SK-N-SH (cell line): ENCODE results near the gene CAMK1. TPM values are rescaled to one million over a fixed set of nuclear protein-coding genes. Genes with fewer than 3 reads are reported as not detected.

Source experiments
- CTCF ChIA-PET: fragments of 300-600, 350-600 bp; formaldehyde crosslinking; extraction: SDS; loops from one replicate; lab custom pipeline; 2021; lab: Yijun Ruan, JAX
- POLR2A ChIA-PET: fragments of 350-600 bp; sonication (Branson Sonifier 250); formaldehyde crosslinking; extraction: SDS; loops from one replicate; lab custom pipeline; 2020; ENCODE audit warnings: antibody characterized with exemption, inconsistent platforms; lab: Yijun Ruan, JAX
- DNase-seq: peaks from one replicate; pipeline ENCODE4 v3.0.0; 2012
- H2AFZ ChIP-seq: fragments of 200-600 bp; sonication (generic); 2 replicates; pipeline ENCODE4 v1.8.1; 2016; ENCODE audit warnings: antibody characterized with exemption, mild to moderate bottlenecking, low read depth
- H3F3A ChIP-seq: fragments of 200-600 bp; sonication (generic); replicated peaks from 2 replicates; pipeline ENCODE3; 2016; ENCODE audit warnings: antibody characterized with exemption, mild to moderate bottlenecking; ENCODE audit not compliant: insufficient read depth
- H3K27ac ChIP-seq, 2 experiments: fragments of 200-500 bp in 1 of 2; fragments of 200-600 bp in 1 of 2; sonication (Bioruptor generic) in 1 of 2; sonication (generic), shearing (Covaris generic) in 1 of 2; 2 replicates each; pipeline versions ENCODE4 v1.5.1 to v1.6.1; 2014 to 2016; ENCODE audit warnings: low read depth in 2 of 2, inconsistent platforms in 1 of 2, low read length in 1 of 2, mild to moderate bottlenecking in 1 of 2, mixed read lengths in 1 of 2
- H3K27me3 ChIP-seq: fragments of 200-600 bp; sonication (generic), shearing (Covaris generic); 2 replicates; pipeline ENCODE4 v1.6.1; 2016; ENCODE audit warnings: mixed run types; ENCODE audit not compliant: insufficient read depth
- H3K36me3 ChIP-seq, 2 experiments: fragments of 200-500 bp in 1 of 2; fragments of 200-600 bp in 1 of 2; sonication (Bioruptor generic) in 1 of 2; sonication (generic) in 1 of 2; replicated peaks in 1 of 2; 2 replicates each; pipeline versions ENCODE3 to v1.5.1; 2014 to 2016; ENCODE audit warnings: low read length in 1 of 2, mild to moderate bottlenecking in 1 of 2; ENCODE audit not compliant: insufficient read depth in 2 of 2, control insufficient read depth in 1 of 2
- H3K4me1 ChIP-seq, 2 experiments: fragments of 200-500 bp in 1 of 2; fragments of 200-600 bp in 1 of 2; sonication (Bioruptor generic) in 1 of 2; sonication (generic), shearing (Covaris generic) in 1 of 2; 2 replicates each; pipeline versions ENCODE4 v1.5.1 to v1.6.1; 2014 to 2016; ENCODE audit warnings: low read depth in 1 of 2, low read length in 1 of 2, mixed run types in 1 of 2; ENCODE audit not compliant: insufficient read depth in 2 of 2, control insufficient read depth in 1 of 2
- H3K4me2 ChIP-seq: fragments of 200-600 bp; sonication (generic), shearing (Covaris generic); 2 replicates; pipeline ENCODE4 v1.6.1; 2017; ENCODE audit warnings: mixed run types
- H3K4me3 ChIP-seq, 2 experiments: fragments of 200-500 bp in 1 of 2; fragments of 200-600 bp in 1 of 2; sonication (Bioruptor generic) in 1 of 2; sonication (generic), shearing (Covaris generic) in 1 of 2; 2 replicates each; pipeline versions ENCODE4 v1.5.1 to v1.8.1; 2014 to 2016; ENCODE audit warnings: low read depth in 2 of 2, inconsistent platforms in 1 of 2, low read length in 1 of 2, mild to moderate bottlenecking in 1 of 2, mixed read lengths in 1 of 2, moderate library complexity in 1 of 2
- H3K79me2 ChIP-seq: fragments of 200-600 bp; sonication (generic); 2 replicates; pipeline ENCODE4 v1.8.1; 2017; ENCODE audit warnings: mild to moderate bottlenecking; ENCODE audit not compliant: insufficient read depth
- H3K9ac ChIP-seq: fragments of 200-600 bp; sonication (generic); 2 replicates; pipeline ENCODE4 v1.6.1; 2017; ENCODE audit warnings: mixed run types
- H3K9me2 ChIP-seq: fragments of 200-600 bp; sonication (generic); 2 replicates; pipeline ENCODE4 v1.6.1; 2017; ENCODE audit warnings: mixed run types
- H3K9me3 ChIP-seq: fragments of 200-600 bp; sonication (generic); 2 replicates; pipeline ENCODE4 v1.6.1; 2017; ENCODE audit warnings: mixed run types, mild to moderate bottlenecking, moderate library complexity
- H4K20me1 ChIP-seq: fragments of 200-600 bp; sonication (generic); 2 replicates; pipeline ENCODE4 v1.6.1; 2017; ENCODE audit warnings: mild to moderate bottlenecking, mixed run types; ENCODE audit not compliant: insufficient read depth
- CHD2 ChIP-seq: fragments of 150-350 bp; IDR thresholded peaks from 2 replicates; pipeline ENCODE4 v1.6.1; 2018; ENCODE audit warnings: low read length; ENCODE audit not compliant: partially characterized antibody
- CTCF ChIP-seq: fragments of 200-600 bp; sonication (generic); IDR thresholded peaks from 2 replicates; pipeline ENCODE4 v1.6.1; 2017; ENCODE audit warnings: antibody characterized with exemption, mild to moderate bottlenecking, moderate library complexity
- EP300 ChIP-seq, 2 experiments: IDR thresholded peaks; 2 replicates each; pipeline versions ENCODE4 v1.4.0 to v1.6.1; 2012; ENCODE audit warnings: borderline replicate concordance in 1 of 2, low read depth in 1 of 2, low read length in 1 of 2
- FOXM1 ChIP-seq: IDR thresholded peaks from 2 replicates; pipeline ENCODE4 v1.4.0; 2012; ENCODE audit warnings: low read depth, mild to moderate bottlenecking
- JUND ChIP-seq: IDR thresholded peaks from 2 replicates; pipeline ENCODE4 v1.4.0; 2012
- MAX ChIP-seq: IDR thresholded peaks from 2 replicates; pipeline ENCODE4 v1.4.0; 2012; ENCODE audit warnings: low read depth
- NRF1 ChIP-seq: IDR thresholded peaks from 2 replicates; pipeline ENCODE4 v1.6.1; 2012; ENCODE audit warnings: low read depth, mild to moderate bottlenecking, low read length
- PBX3 ChIP-seq: IDR thresholded peaks from 2 replicates; pipeline ENCODE4; 2012
- POLR2AphosphoS5 ChIP-seq: IDR thresholded peaks from 2 replicates; pipeline ENCODE4 v1.6.1; 2012; ENCODE audit warnings: low read depth, low read length
- SMC3 ChIP-seq: IDR thresholded peaks from 2 replicates; pipeline ENCODE4 v1.6.1; 2012; ENCODE audit warnings: low read depth, low read length, improper control_type of control experiment
- TAF1 ChIP-seq: IDR thresholded peaks from 2 replicates; pipeline ENCODE4 v1.6.1; 2012; ENCODE audit warnings: low read depth, mild to moderate bottlenecking, low read length, moderate library complexity, borderline replicate concordance
- USF1 ChIP-seq: IDR thresholded peaks from 2 replicates; pipeline ENCODE4 v1.4.0; 2012; ENCODE audit warnings: low read depth, borderline replicate concordance
- USF2 ChIP-seq: fragments of 150-350 bp; IDR thresholded peaks from 2 replicates; pipeline ENCODE4 v1.6.1; 2017; ENCODE audit warnings: antibody characterized with exemption, low read length, low read depth, borderline replicate concordance
- WGBS: methylation state at CpG from one replicate; pipeline ENCODE4 v1.1.6; 2017; ENCODE audit warnings: low lambda C conversion rate; 5-methylcytosine and 5-hydroxymethylcytosine counted together
- polyA plus RNA-seq, 3 experiments: library from polyadenylated mRNA; depleted of rRNA; stranded (reverse); fragments of >200 nt; gene quantifications; 2 replicates each; pipeline ENCODE4 v1.2.3, GENCODE V29; 2012

The CAMK1 gene
- polyA plus RNA-seq, 1 of the 3 experiments (the other 2 are of a cell fraction), result 47.1 TPM

GRCh38 chr3:9767418-9767817 lies 2.3 kb downstream of the CAMK1 start:
- Histone ChIP-seq H3K4me2 (no peak overlapping the region), H3K36me3 (peaks cover 0 to 2% of the 10 kb centered on the region in 2 experiments), H3K9ac (no peak overlapping the region), H3K4me1 (peaks cover 6 to 14% of the 10 kb centered on the region in 2 experiments; a peak in 1 of 4 replicates), H3K27me3 (no peaks in the 10 kb centered on the region), H3K27ac (no peak overlapping the region), H3K79me2 (peaks cover 3% of the 10 kb centered on the region; the same call in 1 of the 2 replicates), H3K9me3 (no peaks in the 10 kb centered on the region), H3K4me3 (no peak overlapping the region), H3K9me2 (no peaks in the 10 kb centered on the region), H2AFZ (no peak overlapping the region), H4K20me1 (no peaks in the 10 kb centered on the region), H3F3A (peaks cover 4% of the 10 kb centered on the region)
- 90% methylated on average over 7 of the region's 7 CpGs for WGBS
- CTCF ChIA-PET, result no interaction called here
- no peak for TF ChIP-seq MAX
- TF ChIP-seq EP300 (IDR thresholded peaks at IDR 0.05; ENCODE audit: borderline replicate concordance in 1 of 2, low read depth in 1 of 2, low read length in 1 of 2), result no peak
- no peak for DNase-seq
- POLR2A ChIA-PET, result interaction anchor here (3.7 kb wide), 1 partner anchor 17 kb away, joined by 20 read pairs; the partner anchor contains the start of gene OGG1

GRCh38 chr3:9765865-9766264 lies 3.9 kb downstream of the CAMK1 start:
- no peak overlapping the region for H3K9ac ChIP-seq
- WGBS, result 89% methylated on average over 4 of the region's 4 CpGs
- no peak overlapping the region for H3K27ac ChIP-seq
- H3K27me3 ChIP-seq, result no peaks in the 10 kb centered on the region
- peaks cover 3% of the 10 kb centered on the region; the same call in 1 of the 2 replicates for H3K79me2 ChIP-seq
- ChIA-PET POLR2A (no interaction called here), CTCF (interaction anchor here (1.2 kb wide), 1 partner anchor 43 kb away, joined by 3 read pairs; no protein-coding TSS in a partner anchor)
- H3F3A ChIP-seq, result peaks cover under 1% of the 10 kb centered on the region
- no peaks in the 10 kb centered on the region for H3K9me2 ChIP-seq
- DNase-seq, result peak; percentile 58
- H3K4me1 ChIP-seq, result peaks cover 6 to 14% of the 10 kb centered on the region in 2 experiments; a peak in 1 of 4 replicates
- no peak overlapping the region for H3K4me3 ChIP-seq
- H3K36me3 ChIP-seq, result peaks cover 0 to 4% of the 10 kb centered on the region in 2 experiments
- H2AFZ ChIP-seq, result no peak overlapping the region
- H4K20me1 ChIP-seq, result no peaks in the 10 kb centered on the region
- no peak overlapping the region for H3K4me2 ChIP-seq
- H3K9me3 ChIP-seq, result no peaks in the 10 kb centered on the region
- no peak for TF ChIP-seq CHD2
- TF ChIP-seq USF1, result peak; percentile 79
- no peak for TF ChIP-seq PBX3
- TF ChIP-seq FOXM1, result no peak

GRCh38 chr3:9762871-9763270 lies 6.9 kb downstream of the CAMK1 start:
- no peak for DNase-seq
- Histone ChIP-seq H3K9me3 (no peaks in the 10 kb centered on the region), H3F3A (no peaks in the 10 kb centered on the region), H2AFZ (no peak overlapping the region), H3K79me2 (no peaks in the 10 kb centered on the region), H3K4me2 (no peak overlapping the region), H3K4me1 (no peaks in the 10 kb centered on the region; a peak in 1 of 4 replicates), H3K27me3 (no peaks in the 10 kb centered on the region), H3K9ac (no peak overlapping the region), H3K27ac (no peak overlapping the region), H3K36me3 (peaks cover 13 to 15% of the 10 kb centered on the region in 2 experiments), H4K20me1 (no peaks in the 10 kb centered on the region), H3K4me3 (no peak overlapping the region), H3K9me2 (no peaks in the 10 kb centered on the region)
- ChIA-PET POLR2A (interaction anchor here (1.2 kb wide), 1 partner anchor 12 kb away, joined by 4 read pairs; no protein-coding TSS in a partner anchor), CTCF (interaction anchor here (1.0 kb wide), 1 partner anchor 35 kb away, joined by 3 read pairs; no protein-coding TSS in a partner anchor)
- 97% methylated on average over 8 of the region's 8 CpGs for whole genome bisulfite sequencing
- TF ChIP-seq SMC3, result no peak
- TF ChIP-seq POLR2AphosphoS5, result no peak
- no peak for TF ChIP-seq NRF1
- no peak for TF ChIP-seq MAX
- TF ChIP-seq EP300 (IDR thresholded peaks at IDR 0.05; ENCODE audit: borderline replicate concordance in 1 of 2, low read depth in 1 of 2, low read length in 1 of 2), result no peak
- no peak for TF ChIP-seq USF2
- TF ChIP-seq CTCF, result no peak
- no peak for TF ChIP-seq JUND
- no peak for TF ChIP-seq TAF1
- no peak for TF ChIP-seq PBX3
